GM10266 (cell line): ENCODE data around the gene TAAR2.

Experiments
- DNase-seq: peaks from one replicate; pipeline ENCODE4 v3.0.0; 2012; ENCODE audit errors: extremely low spot score
- TF ChIP-seq, protein P1 (sequence below): IDR thresholded peaks from 2 replicates; pipeline ENCODE4 v1.5.1; 2012; ENCODE audit warnings: mild to moderate bottlenecking, low read depth; ENCODE audit not compliant: control insufficient read depth, insufficient read depth; ENCODE audit errors: missing control alignments

TAAR2 gene, protein sequence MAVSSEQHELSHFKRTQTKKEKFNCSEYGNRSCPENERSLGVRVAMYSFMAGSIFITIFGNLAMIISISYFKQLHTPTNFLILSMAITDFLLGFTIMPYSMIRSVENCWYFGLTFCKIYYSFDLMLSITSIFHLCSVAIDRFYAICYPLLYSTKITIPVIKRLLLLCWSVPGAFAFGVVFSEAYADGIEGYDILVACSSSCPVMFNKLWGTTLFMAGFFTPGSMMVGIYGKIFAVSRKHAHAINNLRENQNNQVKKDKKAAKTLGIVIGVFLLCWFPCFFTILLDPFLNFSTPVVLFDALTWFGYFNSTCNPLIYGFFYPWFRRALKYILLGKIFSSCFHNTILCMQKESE

DNA sequence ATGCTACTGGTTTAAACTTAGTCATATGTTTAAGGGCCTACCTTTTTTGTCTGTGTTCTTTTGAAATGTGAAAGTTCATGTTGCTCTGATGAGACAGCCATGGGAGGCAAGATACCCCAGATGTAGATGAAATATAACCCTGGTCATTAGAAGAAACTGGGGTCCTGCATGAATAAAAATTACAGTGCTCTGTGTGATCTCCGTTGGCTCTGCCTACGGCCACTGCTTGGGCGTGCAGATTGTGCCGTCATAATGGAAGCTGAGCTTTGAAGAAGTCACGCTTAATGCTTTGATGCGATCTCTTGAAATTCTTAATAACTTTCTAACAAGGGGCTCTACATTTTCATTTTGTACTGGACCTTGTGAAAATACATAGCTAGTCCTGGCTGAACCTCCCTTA is at the start of gene TAAR2:
TAAR2 (minus strand) TSS at position 101 of the 400 bp plus-strand sequence; CDS start at position 101, 0 bp downstream.
- DNase-seq: no peak
- TF ChIP-seq, protein P1, sequence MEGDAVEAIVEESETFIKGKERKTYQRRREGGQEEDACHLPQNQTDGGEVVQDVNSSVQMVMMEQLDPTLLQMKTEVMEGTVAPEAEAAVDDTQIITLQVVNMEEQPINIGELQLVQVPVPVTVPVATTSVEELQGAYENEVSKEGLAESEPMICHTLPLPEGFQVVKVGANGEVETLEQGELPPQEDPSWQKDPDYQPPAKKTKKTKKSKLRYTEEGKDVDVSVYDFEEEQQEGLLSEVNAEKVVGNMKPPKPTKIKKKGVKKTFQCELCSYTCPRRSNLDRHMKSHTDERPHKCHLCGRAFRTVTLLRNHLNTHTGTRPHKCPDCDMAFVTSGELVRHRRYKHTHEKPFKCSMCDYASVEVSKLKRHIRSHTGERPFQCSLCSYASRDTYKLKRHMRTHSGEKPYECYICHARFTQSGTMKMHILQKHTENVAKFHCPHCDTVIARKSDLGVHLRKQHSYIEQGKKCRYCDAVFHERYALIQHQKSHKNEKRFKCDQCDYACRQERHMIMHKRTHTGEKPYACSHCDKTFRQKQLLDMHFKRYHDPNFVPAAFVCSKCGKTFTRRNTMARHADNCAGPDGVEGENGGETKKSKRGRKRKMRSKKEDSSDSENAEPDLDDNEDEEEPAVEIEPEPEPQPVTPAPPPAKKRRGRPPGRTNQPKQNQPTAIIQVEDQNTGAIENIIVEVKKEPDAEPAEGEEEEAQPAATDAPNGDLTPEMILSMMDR: no peak

DNA sequence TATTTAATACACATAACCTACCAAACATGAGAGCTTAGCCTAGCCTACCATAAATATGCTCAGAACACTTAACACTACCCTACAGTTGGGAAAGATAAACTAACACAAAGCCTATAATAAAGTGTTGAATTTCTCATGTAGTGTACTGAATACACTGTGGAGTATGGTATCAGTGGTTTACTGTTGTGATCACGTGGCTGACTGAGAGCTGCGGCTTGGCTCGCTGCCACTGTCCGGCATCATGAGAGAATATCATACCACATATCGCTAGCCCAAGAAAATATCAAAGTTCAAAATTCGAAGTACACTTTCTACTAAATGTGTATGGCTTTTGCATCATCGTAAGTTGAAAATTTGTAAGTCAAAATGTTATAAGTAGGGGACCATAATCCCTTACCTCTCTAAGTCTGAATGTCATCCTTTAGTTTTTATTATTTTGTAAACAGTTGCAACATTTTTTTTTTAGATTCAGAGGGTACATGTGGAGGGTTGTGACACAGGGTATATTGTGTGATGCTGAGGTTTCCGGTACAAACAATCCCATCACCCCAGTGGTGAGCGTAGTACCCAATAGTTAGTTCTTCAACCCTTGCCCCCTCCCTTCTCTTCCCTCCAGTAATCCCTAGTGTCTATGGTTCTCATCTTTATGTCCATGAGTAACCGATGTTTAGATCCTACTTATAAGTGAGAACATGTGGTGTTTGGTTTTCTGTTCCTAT is 49.5 kb upstream of the TAAR2 start:
- DNase-seq: no peak
- TF ChIP-seq, protein P1: no peak

DNA sequence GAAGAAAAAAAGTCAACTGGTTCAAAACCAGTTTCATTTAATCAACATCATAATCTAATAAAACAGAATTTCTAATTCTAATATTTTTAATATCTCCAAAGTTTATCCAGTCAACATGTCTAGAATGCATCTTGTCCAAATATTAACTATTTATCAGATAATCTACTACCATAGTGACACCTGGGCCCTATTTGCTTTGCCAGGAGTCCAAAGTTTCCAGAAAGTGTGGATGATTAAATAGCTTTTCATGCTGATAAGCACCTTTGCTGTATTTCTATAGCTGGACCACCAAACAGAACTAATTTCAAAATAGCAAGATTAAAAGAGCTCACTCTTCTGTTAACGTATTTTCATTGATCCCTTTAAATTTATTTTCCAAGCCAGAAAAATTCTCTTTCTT is 47.2 kb upstream of the TAAR2 start:
- TF ChIP-seq, protein P1: no peak
- no peak for DNase-seq

DNA sequence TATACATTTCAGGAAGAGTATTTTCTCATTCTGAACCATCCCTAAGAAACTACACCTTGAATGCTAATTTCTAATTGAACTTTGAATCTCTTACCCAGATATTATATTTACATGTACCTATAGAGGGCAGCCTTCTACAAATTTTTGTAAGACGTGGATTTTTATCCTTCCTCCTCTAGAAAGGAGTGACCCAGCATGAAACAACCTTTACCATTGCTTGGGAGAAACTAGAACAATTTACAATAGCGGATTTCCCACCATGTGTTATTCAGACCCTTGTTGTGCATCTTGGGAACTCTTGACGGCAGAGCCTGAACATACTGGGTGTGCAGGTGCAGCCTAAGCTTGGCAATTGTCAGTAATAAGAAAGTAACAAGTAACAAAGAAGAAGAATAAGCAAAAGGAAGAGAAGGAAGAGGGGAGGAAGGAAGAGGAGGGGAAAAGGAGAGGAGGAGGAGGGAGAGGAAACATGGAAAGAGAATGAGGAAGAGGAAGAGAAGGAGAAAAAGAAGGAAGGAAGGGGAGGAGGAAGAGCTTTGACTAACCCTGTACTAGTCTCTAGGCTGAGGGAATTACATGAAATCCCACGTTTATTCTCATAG is 45.7 kb upstream of the TAAR2 start:
- DNase-seq: peak; percentile 27
- TF ChIP-seq, protein P1: no peak

DNA sequence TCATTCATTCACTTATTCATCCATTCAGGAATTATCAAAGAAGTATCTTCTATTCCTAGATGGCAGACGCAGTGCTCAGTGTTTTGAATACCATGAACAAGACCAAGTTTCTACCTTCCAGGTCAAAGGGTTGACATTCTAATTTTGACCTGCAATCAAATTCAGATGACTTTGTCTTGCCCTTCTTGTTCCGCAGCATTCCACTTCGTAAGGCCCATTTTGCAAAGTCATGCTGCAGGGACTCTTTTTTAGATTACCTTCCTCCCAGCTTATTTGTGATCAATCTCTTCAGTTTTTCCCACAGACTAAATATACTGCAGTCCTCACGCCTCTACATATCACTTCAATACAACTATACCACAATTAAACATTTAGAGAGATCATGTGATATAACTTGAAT is 42.0 kb upstream of the TAAR2 start:
- TF ChIP-seq, protein P1: no peak
- DNase-seq: no peak

DNA sequence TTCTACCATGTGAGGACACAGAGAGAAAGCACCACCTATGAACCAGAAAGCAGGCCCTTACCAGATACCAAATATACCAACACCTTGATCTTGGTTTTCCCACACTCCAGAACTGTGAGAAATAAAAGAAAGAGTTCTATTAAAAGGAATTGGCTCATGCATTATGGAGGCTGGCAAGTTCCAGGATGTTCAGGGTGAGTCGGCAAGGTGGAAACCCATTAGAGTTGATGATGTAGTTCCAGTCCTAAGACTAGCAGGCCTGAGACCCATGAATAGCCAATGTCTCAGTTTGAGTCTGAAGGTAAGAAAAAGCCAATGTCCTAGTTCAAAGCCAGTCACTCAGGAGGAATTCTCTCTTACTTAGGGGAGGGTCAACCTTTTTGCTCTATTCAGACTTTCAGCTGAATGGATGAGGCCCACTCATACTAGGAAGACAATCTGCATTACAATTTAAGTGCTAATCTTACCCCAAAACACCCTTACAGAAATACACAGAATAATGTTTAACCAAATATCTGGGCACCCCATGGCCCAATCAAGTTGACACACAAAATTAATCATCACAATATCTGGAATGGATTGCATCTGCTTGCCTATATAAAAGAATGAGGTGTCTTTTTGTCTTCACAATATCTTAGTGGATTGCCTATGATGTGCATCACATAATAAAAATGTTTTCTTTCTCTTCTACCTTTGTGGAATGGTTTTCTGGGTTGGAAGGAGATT is 40.4 kb upstream of the TAAR2 start:
- TF ChIP-seq, protein P1: no peak
- DNase-seq: no peak

DNA sequence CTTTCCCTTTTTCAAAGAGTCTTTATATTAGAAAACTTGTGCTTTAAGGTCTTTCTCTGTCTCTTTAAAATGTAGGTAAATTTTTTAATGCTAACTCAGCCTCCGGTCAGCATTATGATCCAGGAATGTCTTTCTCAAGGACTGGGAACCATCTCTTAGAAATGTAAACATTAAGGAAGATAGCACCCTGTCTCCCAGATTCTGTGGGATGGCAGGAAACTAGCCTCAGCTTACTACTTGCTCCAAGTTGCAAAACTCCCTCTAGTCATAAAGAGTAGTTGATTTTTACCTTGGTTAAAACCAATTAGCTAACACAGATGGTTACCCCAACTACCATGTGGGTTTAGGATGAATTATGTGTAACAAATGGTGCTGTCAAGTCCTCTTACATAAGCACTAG is 39.6 kb upstream of the TAAR2 start:
- no peak for DNase-seq
- TF ChIP-seq, protein P1: no peak
